ENCODE measurements around the gene FHIT.
A peak's percentile ranks its signal among the peaks of the same experiment; 100 is the strongest.

Gene FHIT

GRCh38 chr3:59803268-59803667 lies 1448.0 kb downstream of the FHIT start:
- DNase-seq, result no peak

GRCh38 chr3:59802453-59802852 lies 1448.8 kb downstream of the FHIT start:
- DNase-seq, result peak; percentile 24

- DNase-seq, result peak; percentile 81
Observed at GRCh38 chr3:59802045-59802444, 1449.2 kb downstream of the FHIT start.

DNA sequence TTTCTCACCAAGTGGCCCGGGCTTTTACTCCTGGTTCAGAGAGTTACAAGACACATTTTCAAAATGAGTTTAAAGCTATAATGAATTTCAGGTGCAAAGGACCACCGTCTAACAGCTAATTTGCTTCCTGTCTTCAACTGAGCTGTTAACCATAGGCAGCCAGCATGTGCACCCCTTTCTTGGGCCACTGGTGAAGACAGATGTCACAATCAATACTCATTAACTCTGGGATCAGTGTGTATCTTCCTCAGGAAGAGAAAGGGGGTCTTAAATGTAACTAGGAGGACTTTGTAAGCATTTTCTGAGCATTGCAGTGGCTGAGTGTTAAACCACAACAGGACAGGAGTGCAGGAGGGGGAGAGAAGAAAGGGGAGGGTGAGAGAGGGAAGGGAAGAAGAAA lies 1450.8 kb downstream of the FHIT start:
- no peak for DNase-seq

GRCh38 chr3:59798372-59799086 lies 1452.7 kb downstream of the FHIT start:
- DNase-seq, result peak; percentile 34

DNA sequence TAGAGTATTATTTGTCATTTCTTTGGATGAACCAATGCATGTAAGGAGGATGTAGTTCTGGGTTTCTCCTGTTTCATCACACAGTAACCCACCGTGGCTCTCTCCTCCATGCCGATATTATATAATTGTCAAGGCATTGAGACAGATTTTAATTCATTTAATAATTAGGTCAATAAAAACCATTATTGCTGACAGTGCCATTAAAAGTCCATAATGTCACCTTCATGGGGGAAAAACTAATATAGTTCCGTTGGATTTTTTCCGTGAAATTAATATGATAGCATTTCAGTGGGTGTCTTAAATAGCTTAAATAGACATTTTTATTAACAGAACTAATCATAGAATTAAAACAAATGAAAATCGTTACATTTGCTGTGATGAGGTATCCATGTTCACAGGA lies 1453.7 kb downstream of the FHIT start:
- DNase-seq, result no peak

- DNase-seq, result no peak
Observed at GRCh38 chr3:59796456-59796855, 1454.8 kb downstream of the FHIT start.

- DNase-seq, result no peak
Observed at GRCh38 chr3:59795756-59796155, 1455.5 kb downstream of the FHIT start.

GRCh38 chr3:59793976-59794375 lies 1457.3 kb downstream of the FHIT start:
- no peak for DNase-seq

DNA sequence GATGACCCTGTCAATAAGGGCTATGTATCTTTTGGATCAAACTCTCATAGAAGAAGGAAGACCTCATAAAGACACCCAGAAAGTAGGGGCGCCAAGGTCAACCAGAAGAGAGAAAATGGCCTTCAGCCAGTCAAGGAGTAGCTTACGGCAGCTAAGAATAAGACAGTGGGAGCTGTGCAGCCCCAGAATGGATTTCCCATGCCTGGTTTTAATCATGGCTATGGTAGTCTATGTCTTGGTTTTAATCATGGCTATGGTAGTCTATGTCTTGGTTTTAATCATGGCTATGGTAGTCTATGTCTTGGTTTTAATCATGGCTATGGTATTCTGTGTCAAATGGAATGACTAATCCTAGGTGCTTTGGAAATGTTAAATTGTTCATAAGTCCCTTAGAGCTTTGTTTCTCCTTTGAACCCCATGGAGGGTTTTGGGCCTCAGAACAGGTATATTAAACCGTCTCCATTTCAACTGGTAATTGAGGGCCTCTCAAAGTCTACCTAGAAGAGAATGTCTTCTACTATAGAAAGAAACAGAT lies 1459.4 kb downstream of the FHIT start:
- no peak for DNase-seq

DNA sequence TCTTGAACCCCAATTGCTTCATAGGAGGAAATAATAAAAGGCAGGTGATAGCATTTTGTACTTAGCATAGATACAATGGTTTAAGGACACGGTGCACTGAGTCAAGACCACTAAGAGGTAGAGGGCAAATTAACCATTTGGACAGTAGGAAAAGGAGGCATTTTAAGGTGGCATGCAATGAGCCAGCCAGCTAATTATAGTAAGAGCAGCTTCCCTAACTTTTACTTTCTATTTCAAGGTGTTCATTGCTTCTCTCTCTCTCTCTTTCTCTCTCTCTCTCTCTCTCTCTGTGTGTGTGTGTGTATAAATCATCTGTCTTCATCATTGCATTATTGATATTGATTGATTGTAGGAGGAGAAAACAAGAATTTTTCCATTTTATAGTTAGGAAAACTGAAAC lies 1461.0 kb downstream of the FHIT start:
- no peak for DNase-seq

DNA sequence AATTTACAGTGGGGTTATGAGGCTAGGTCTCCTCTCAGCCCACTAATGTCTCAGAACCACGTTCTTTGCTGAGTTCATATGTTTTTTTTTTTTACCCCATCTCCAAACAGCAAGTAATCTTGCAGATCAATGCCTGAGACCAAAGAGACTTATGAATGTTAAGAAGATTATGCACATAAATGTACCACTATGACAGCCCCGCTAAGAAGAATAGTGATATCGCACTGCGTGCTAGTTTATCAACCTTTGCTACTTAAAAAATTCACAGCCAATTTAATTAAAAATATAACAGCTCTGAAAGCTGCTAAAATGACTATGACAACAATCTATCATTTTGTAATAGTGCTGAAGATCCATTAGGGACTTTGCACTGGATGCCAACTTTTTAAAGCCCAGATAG lies 1462.5 kb downstream of the FHIT start:
- no peak for DNase-seq

- DNase-seq, result no peak
Observed at GRCh38 chr3:59788133-59788532, 1463.1 kb downstream of the FHIT start.

DNA sequence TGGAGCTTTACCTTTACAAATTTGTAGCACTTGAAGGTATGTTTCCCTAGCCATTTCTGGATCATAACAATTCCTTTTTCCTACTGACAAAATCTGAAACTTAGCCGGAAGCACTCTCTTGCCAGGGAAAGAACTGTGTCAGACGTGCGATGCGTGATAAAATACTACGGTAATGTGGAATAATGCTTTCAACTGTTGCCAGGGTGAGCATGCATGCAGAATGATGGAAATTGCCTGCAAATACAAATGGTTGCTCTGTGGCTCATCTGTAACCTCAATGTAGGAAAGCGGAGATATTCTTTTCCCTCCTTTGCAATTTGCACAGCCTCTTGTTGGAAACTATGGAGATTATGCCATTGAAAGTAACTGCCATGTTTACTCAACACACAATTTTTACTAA lies 1464.9 kb downstream of the FHIT start:
- no peak for DNase-seq

DNA sequence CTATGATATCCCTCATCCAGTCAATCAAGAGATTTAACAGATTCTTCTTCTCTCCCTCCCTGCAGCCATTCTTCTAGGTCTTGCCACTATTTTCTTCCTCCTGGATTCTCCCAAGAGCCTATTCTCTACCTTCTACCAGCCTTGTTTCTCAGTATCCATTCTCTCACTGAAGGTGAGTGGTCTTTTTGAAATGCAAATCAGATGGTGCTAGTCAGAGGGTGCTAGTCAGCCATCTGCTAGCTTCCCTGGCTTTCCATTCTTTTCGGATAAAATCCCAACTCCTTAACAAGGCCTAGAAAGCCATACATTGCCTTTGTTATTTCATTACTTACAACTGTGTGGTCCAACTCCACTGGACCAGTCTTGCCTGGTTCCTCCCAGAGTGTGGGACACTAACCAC lies 1467.1 kb downstream of the FHIT start:
- DNase-seq, result no peak

DNA sequence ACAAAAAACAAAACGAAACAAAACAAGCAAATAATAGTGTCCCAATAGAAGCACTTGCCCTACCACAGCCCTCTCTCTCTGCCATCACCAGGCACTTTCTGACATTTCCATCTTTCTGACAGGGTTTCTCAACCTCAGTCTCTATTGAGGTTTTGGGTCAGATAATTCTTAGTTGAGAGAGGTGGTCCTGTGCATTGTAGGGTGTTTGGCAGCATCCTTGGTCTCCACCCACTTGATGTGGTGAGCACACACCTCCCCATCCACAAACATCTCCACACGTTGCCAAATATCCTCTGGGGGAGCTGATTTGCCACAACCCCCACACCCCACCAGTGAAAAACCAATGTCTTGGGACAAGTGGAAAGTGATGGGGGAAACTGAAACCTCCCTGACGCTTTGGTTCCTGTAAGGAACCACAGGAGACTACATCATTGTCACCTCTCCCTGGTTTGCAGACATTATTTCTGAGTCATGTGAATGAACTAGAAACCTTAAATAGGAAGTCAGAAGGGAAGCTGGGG lies 1467.7 kb downstream of the FHIT start:
- no peak for DNase-seq

GRCh38 chr3:59782664-59783063 lies 1468.6 kb downstream of the FHIT start:
- DNase-seq, result no peak

GRCh38 chr3:59780209-59780608 lies 1471.0 kb downstream of the FHIT start:
- no peak for DNase-seq

DNA sequence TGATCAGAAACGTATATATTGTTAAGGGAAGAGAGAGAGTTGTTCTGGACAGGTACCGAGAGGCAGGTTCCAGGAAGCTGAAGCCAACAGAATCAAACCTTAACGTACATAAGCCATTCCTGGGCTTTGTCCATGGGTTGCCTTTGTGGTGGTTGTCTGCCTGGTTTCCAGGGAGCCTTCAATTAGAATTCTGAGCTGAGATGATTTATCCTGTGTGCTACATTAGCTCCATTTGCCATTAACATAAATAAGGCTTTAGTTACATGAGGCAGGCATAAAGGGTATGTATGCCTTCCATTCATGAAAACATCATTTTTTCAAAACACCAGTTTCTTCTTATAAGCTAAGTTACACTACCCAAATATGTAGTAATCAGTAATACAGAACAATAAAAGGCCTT lies 1472.0 kb downstream of the FHIT start:
- no peak for DNase-seq

GRCh38 chr3:59777667-59778077 lies 1473.6 kb downstream of the FHIT start:
- DNase-seq, result no peak

- DNase-seq, result no peak
Observed at GRCh38 chr3:59777066-59777465, 1474.2 kb downstream of the FHIT start.

GRCh38 chr3:59775761-59776325 lies 1475.4 kb downstream of the FHIT start:
- peak; percentile 7 for DNase-seq

DNA sequence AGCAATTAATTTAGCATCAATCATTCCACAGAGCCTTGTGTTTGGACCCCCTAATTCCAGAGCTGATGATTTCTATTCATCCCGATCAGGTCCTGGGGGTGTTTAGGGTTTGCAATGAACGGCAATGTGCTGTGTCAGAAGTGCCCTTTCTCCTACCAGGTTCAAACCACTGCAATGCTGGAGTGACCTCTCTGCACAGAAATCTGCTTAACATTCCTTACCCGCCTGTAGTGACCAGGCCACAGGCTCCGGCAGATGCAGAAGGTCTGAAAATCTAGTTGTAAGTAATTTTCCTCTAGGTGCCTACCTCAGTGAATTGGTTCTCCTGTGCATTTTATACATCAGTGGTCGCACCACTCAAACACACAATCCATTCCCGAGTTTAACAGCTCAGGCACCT lies 1476.1 kb downstream of the FHIT start:
- no peak for DNase-seq

DNA sequence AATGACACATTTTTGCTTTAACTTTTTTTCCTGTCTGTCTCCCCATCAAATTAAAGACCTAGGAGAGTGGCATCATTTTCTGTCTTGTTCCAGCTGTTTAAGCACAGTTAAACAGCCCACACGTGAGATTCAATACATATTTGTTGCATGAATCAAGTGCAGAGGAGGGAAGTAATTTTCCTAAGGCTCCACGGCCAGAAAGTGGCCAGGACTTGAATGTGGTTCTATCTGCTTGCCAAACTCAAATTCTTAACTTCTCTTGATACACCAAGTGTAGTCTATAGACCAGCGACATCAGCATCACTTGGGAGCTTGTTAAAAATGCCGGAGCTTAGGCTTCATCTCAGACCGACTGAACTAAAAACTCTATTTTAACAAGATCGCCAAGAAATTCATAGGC lies 1476.6 kb downstream of the FHIT start:
- DNase-seq, result no peak

DNA sequence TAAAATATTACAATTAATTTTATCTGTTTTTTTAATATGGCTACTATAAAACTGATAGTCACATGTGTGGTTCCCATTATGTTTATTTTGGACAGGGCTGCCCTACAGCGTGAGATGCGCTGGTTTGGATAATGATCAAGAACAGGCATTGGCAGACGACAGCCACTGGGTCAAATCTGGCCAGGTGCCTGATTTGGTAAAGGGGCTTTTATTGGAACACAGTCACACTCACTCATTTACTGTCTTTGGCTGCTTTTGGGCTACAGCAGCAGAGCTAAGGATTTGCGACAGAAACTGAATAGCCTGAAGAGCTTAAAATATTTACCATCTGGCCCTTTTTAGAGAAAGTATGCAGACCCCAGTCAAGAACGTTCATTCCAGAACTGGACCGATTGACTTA lies 1477.3 kb downstream of the FHIT start:
- DNase-seq, result no peak
